Gastroesophageal sphincter (tissue), 3 donors: ENCODE data around the gene TTC9B.

Experiments used
- CTCF ChIP-seq, 4 experiments: fragments of 200-600 bp in 2 of 4; fragments of 450-650 bp in 2 of 4; sonication (generic) in 1 of 4; IDR thresholded peaks; one replicate each; pipeline ENCODE4 v1.5.1; 2017 to 2019; ENCODE audit warnings: antibody characterized with exemption in 4 of 4, mild to moderate bottlenecking in 2 of 4, moderate library complexity in 2 of 4
- POLR2A ChIP-seq, 2 donors: fragments of 450-650 bp; IDR thresholded peaks; one replicate each; pipeline ENCODE4 v1.6.1; 2017; ENCODE audit warnings: antibody characterized with exemption in 2 of 2, mild to moderate bottlenecking in 2 of 2, moderate library complexity in 1 of 2

- no peak for TF ChIP-seq CTCF (IDR thresholded peaks at IDR 0.05)
- no peak for TF ChIP-seq POLR2A (IDR thresholded peaks at IDR 0.05)
Observed at GRCh38 chr19:40235238-40236025, 17.2 kb upstream of the TTC9B start.
